SK-N-SH treated with all-trans-retinoic acid at 6 μM for 48 hours (cell line): ENCODE results near the gene RPEL1.
"Not testable (repeated sequence)": the region's sequence is repeated elsewhere in the genome, so short reads cannot be mapped to it uniquely, and the experiment has no call there.

Experiments
- ATAC-seq: fragments of 200-7000 bp; cut with Tn5 transposase; 3 replicates; pipeline ENCODE4 v1.9.1; 2020; ENCODE audit warnings: mild to moderate bottlenecking, moderate library complexity
- ARNTL ChIP-seq: fragments of 450-650 bp; formaldehyde crosslinking; IDR thresholded peaks from 2 replicates; pipeline ENCODE4 v1.5.0; 2020; ENCODE audit warnings: low read depth, mild to moderate bottlenecking, moderate library complexity, borderline replicate concordance
- BACH2 ChIP-seq: fragments of 250-450 bp; sonication (Bioruptor Pico); IDR thresholded peaks from 2 replicates; pipeline ENCODE4 v1.9.0; 2021; ENCODE audit warnings: mild to moderate bottlenecking, borderline replicate concordance
- GLIS3 ChIP-seq: fragments of 250-450 bp; sonication (Bioruptor Pico); IDR thresholded peaks from 2 replicates; pipeline ENCODE4 v1.5.0; 2020; ENCODE audit warnings: mild to moderate bottlenecking, moderate library complexity
- ISL1 ChIP-seq: fragments of 250-450 bp; sonication (Bioruptor Pico); IDR thresholded peaks from 2 replicates; pipeline ENCODE4 v2.1.2; 2022; ENCODE audit warnings: mild to moderate bottlenecking, moderate library complexity
- OSR1 ChIP-seq: fragments of 250-450 bp; sonication (Bioruptor Pico); IDR thresholded peaks from 2 replicates; pipeline ENCODE4 v1.8.0; 2022; ENCODE audit warnings: moderate library complexity, mild to moderate bottlenecking, inconsistent platforms
- RARB ChIP-seq: fragments of 250-450 bp; sonication (Bioruptor Pico); IDR thresholded peaks from 2 replicates; pipeline ENCODE4 v1.8.0; 2021; ENCODE audit warnings: mild to moderate bottlenecking, moderate library complexity
- SNAI2 ChIP-seq: fragments of 250-450 bp; sonication (Bioruptor Pico); IDR thresholded peaks from 2 replicates; pipeline ENCODE4 v1.5.0; 2020; ENCODE audit warnings: mild to moderate bottlenecking, moderate library complexity
- TCF4 ChIP-seq: fragments of 250-450 bp; sonication (Bioruptor Pico); IDR thresholded peaks from 2 replicates; pipeline ENCODE4 v1.8.0; 2021; ENCODE audit warnings: mild to moderate bottlenecking, moderate library complexity, borderline replicate concordance
- TOX ChIP-seq: fragments of 250-450 bp; sonication (Bioruptor Pico); IDR thresholded peaks from 2 replicates; pipeline ENCODE4 v1.8.0; 2021; ENCODE audit warnings: mild to moderate bottlenecking, moderate library complexity, borderline replicate concordance
- ZC3H10 ChIP-seq: fragments of 250-450 bp; sonication (Bioruptor Pico); IDR thresholded peaks from 2 replicates; pipeline ENCODE4 v1.5.1; 2021; ENCODE audit warnings: mild to moderate bottlenecking, moderate library complexity
- ZFP3 ChIP-seq: fragments of 250-450 bp; sonication (Bioruptor Pico); IDR thresholded peaks from 2 replicates; pipeline ENCODE4 v1.5.0; 2020; ENCODE audit warnings: mild to moderate bottlenecking, moderate library complexity
- ZFP30 ChIP-seq: fragments of 450-650 bp; formaldehyde crosslinking; IDR thresholded peaks from 2 replicates; pipeline ENCODE4 v1.5.0; 2022; ENCODE audit warnings: mild to moderate bottlenecking, moderate library complexity
- ZNF565 ChIP-seq: fragments of 450-650 bp; formaldehyde crosslinking; conservative IDR thresholded peaks from 2 replicates; pipeline ENCODE4 v1.5.0; 2020; ENCODE audit warnings: low read depth, mild to moderate bottlenecking, moderate library complexity
- ZNF70 ChIP-seq: fragments of 450-650 bp; formaldehyde crosslinking; IDR thresholded peaks from 2 replicates; pipeline ENCODE4 v1.5.0; 2020; ENCODE audit warnings: mild to moderate bottlenecking, moderate library complexity
- ZNF8 ChIP-seq: fragments of 450-650 bp; formaldehyde crosslinking; IDR thresholded peaks from 2 replicates; pipeline ENCODE4 v1.5.0; 2020; ENCODE audit warnings: mild to moderate bottlenecking, moderate library complexity
- TF ChIP-seq, protein P1 (sequence below): fragments of 250-450 bp; sonication (Bioruptor Pico); IDR thresholded peaks from 2 replicates; pipeline ENCODE4 v1.8.0; 2021; ENCODE audit warnings: low read depth, mild to moderate bottlenecking, moderate library complexity, borderline replicate concordance
- TF ChIP-seq, protein P2 (sequence below): fragments of 250-450 bp; sonication (Bioruptor Pico); IDR thresholded peaks from 2 replicates; pipeline ENCODE4 v1.5.1; 2020; ENCODE audit warnings: low read depth, mild to moderate bottlenecking, moderate library complexity
- TF ChIP-seq, protein P3 (sequence below): fragments of 250-450 bp; sonication (Bioruptor Pico); IDR thresholded peaks from 2 replicates; pipeline ENCODE4 v1.5.0; 2020; ENCODE audit warnings: mild to moderate bottlenecking, moderate library complexity
- TF ChIP-seq, protein P4 (sequence below): fragments of 250-450 bp; sonication (Bioruptor Pico); IDR thresholded peaks from 2 replicates; pipeline ENCODE4 v1.8.0; 2020; ENCODE audit warnings: mild to moderate bottlenecking, moderate library complexity, borderline replicate concordance
- TF ChIP-seq, protein P5 (sequence below): fragments of 250-450 bp; sonication (Bioruptor Pico); IDR thresholded peaks from 2 replicates; pipeline ENCODE4 v1.5.1; 2021; ENCODE audit warnings: mild to moderate bottlenecking, moderate library complexity

The RPEL1 gene

DNA sequence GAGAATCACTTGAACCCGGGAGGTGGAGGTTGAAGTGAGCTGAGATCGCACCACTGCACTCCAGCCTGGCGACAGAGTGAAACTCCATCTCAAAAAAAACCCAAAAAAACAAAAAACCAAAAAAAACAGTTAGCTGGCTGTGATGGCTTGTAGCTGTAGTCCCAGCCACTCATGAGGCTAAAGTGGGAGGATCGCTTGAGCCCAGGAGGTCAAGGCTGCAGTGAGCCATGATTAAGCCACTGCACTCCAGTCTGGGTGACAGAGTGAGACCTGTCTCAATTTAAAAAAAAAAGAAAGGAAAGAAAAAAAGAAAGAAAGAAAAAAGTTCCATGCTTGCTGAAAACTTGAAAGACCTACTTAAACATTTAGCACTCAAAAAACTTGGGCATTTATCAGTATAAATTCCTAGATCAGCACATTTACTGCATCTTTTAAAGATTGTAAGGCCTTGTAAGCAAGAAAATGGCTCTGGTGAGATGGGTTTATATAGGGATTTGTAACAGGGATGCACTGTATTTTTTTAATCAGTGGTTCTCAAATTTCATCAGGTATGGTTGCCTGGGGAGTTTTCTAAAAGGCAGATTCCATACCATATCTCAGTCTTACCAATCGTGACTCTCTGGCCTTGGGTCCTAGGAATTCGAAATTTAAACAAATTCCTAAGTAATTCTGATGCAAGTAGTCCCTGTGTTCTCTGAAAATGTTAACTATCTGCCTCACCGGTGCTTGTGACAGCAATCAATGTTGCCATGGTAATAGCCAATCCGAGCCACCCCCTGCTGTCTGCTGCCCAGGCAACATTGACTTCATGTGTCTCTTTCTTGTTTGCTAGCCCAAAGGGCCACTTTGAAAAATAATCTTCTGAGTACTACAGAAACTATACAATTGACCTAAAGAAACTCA, 41.1 kb upstream of the RPEL1 start:
- TF ChIP-seq TCF4 (no peak), ZFP3 (no peak), GLIS3 (CRISPR knock-in tag) (no peak), ZFP30 (CRISPR knock-in tag) (no peak), TOX (CRISPR knock-in tag) (no peak), ZNF8 (CRISPR knock-in tag) (no peak), RARB (CRISPR knock-in tag) (no peak), ZC3H10 (no peak), SNAI2 (no peak), ZNF565 (no peak), ISL1 (no peak), BACH2 (CRISPR knock-in tag) (no peak)
- TF ChIP-seq, protein P1, sequence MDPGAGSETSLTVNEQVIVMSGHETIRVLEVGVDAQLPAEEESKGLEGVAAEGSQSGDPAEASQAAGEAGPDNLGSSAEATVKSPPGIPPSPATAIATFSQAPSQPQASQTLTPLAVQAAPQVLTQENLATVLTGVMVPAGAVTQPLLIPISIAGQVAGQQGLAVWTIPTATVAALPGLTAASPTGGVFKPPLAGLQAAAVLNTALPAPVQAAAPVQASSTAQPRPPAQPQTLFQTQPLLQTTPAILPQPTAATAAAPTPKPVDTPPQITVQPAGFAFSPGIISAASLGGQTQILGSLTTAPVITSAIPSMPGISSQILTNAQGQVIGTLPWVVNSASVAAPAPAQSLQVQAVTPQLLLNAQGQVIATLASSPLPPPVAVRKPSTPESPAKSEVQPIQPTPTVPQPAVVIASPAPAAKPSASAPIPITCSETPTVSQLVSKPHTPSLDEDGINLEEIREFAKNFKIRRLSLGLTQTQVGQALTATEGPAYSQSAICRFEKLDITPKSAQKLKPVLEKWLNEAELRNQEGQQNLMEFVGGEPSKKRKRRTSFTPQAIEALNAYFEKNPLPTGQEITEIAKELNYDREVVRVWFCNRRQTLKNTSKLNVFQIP, result no peak
- TF ChIP-seq, protein P2, sequence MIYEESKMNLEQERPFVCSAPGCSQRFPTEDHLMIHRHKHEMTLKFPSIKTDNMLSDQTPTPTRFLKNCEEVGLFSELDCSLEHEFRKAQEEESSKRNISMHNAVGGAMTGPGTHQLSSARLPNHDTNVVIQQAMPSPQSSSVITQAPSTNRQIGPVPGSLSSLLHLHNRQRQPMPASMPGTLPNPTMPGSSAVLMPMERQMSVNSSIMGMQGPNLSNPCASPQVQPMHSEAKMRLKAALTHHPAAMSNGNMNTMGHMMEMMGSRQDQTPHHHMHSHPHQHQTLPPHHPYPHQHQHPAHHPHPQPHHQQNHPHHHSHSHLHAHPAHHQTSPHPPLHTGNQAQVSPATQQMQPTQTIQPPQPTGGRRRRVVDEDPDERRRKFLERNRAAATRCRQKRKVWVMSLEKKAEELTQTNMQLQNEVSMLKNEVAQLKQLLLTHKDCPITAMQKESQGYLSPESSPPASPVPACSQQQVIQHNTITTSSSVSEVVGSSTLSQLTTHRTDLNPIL (CRISPR knock-in tag), result no peak
- TF ChIP-seq, protein P3, sequence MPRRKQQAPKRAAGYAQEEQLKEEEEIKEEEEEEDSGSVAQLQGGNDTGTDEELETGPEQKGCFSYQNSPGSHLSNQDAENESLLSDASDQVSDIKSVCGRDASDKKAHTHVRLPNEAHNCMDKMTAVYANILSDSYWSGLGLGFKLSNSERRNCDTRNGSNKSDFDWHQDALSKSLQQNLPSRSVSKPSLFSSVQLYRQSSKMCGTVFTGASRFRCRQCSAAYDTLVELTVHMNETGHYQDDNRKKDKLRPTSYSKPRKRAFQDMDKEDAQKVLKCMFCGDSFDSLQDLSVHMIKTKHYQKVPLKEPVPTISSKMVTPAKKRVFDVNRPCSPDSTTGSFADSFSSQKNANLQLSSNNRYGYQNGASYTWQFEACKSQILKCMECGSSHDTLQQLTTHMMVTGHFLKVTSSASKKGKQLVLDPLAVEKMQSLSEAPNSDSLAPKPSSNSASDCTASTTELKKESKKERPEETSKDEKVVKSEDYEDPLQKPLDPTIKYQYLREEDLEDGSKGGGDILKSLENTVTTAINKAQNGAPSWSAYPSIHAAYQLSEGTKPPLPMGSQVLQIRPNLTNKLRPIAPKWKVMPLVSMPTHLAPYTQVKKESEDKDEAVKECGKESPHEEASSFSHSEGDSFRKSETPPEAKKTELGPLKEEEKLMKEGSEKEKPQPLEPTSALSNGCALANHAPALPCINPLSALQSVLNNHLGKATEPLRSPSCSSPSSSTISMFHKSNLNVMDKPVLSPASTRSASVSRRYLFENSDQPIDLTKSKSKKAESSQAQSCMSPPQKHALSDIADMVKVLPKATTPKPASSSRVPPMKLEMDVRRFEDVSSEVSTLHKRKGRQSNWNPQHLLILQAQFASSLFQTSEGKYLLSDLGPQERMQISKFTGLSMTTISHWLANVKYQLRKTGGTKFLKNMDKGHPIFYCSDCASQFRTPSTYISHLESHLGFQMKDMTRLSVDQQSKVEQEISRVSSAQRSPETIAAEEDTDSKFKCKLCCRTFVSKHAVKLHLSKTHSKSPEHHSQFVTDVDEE (CRISPR knock-in tag), result no peak
- TF ChIP-seq, protein P4, sequence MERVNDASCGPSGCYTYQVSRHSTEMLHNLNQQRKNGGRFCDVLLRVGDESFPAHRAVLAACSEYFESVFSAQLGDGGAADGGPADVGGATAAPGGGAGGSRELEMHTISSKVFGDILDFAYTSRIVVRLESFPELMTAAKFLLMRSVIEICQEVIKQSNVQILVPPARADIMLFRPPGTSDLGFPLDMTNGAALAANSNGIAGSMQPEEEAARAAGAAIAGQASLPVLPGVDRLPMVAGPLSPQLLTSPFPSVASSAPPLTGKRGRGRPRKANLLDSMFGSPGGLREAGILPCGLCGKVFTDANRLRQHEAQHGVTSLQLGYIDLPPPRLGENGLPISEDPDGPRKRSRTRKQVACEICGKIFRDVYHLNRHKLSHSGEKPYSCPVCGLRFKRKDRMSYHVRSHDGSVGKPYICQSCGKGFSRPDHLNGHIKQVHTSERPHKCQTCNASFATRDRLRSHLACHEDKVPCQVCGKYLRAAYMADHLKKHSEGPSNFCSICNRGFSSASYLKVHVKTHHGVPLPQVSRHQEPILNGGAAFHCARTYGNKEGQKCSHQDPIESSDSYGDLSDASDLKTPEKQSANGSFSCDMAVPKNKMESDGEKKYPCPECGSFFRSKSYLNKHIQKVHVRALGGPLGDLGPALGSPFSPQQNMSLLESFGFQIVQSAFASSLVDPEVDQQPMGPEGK, result no peak
- TF ChIP-seq, protein P5, sequence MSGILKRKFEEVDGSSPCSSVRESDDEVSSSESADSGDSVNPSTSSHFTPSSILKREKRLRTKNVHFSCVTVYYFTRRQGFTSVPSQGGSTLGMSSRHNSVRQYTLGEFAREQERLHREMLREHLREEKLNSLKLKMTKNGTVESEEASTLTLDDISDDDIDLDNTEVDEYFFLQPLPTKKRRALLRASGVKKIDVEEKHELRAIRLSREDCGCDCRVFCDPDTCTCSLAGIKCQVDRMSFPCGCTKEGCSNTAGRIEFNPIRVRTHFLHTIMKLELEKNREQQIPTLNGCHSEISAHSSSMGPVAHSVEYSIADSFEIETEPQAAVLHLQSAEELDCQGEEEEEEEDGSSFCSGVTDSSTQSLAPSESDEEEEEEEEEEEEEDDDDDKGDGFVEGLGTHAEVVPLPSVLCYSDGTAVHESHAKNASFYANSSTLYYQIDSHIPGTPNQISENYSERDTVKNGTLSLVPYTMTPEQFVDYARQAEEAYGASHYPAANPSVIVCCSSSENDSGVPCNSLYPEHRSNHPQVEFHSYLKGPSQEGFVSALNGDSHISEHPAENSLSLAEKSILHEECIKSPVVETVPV (CRISPR knock-in tag), result no peak
- no peak for ATAC-seq

DNA sequence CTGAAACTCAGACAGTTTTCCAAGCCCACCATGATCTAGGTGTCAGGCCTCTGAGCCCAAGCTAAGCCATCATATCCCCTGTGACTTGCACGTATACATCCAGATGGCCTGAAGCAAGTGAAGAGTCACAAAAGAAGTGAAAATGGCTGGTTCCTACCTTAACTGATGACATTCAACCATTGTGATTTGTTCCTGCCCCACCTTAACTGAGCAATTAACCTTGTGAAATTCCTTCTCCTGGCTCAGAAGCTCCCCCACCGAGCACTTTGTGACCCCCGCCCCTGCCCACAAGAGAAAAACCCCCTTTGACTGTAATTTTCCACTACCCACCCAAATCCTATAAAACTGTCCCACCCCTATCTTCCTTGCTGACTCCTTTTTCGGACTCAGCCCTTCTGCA, 40.3 kb upstream of the RPEL1 start:
- ATAC-seq, result not testable (repeated sequence)

DNA sequence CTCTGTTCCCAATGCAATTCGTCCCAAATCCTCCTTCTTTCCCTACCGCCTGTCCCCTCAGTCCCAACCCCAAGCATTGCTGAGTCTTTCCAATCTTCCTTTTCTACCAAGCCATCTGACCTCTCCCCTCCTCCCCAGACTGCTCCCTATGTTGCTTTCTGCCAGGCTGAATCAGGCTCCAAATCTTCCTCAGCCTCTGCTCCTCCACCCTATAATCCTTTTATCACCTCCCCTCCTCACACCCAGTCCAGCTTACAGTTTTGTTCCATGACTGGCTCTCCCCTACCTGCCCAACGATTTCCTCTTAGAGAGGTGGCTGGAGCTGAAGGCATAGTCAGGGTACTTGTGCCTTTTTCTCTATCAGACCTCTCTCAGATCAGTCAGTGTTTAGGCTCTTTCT, 39.0 kb upstream of the RPEL1 start:
- not testable (repeated sequence) for ATAC-seq

DNA sequence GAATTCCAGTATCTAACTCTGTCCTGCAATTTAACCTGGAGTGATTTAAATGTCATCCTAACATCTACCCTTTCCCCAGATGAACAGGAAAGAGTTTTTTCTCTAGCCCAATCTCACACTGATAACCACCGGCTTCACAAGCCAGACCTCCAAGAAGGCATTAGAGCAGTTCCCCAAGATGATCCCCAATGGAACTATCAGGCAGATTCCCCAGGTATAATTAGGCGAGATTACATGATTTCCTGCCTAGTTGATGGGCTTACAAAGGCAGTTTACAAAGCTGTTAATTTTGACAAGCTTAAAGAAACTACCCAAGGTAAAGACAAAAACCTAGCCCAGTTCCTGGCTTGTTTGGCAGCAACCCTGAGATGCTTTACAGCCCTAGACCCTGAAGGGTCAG, 38.5 kb upstream of the RPEL1 start:
- no peak for ATAC-seq
- TF ChIP-seq OSR1 (CRISPR knock-in tag) (no peak), BACH2 (CRISPR knock-in tag) (no peak), ARNTL (CRISPR knock-in tag) (no peak), ZNF8 (CRISPR knock-in tag) (no peak), ZNF70 (CRISPR knock-in tag) (no peak), ZFP30 (CRISPR knock-in tag) (no peak), RARB (CRISPR knock-in tag) (no peak), ISL1 (no peak), ZNF565 (no peak)
- TF ChIP-seq, protein P5 (CRISPR knock-in tag), result no peak
- TF ChIP-seq, protein P1, result no peak
- TF ChIP-seq, protein P2 (CRISPR knock-in tag), result no peak
